NCI-H128 (cell line): ENCODE measurements around the gene NUDCD3.

ENCODE experiments used
- DNase-seq: peaks from one replicate; lab custom pipeline; 2025; ENCODE audit not compliant: unreplicated experiment; lab: John Stamatoyannopoulos, UW

Gene NUDCD3

DNA sequence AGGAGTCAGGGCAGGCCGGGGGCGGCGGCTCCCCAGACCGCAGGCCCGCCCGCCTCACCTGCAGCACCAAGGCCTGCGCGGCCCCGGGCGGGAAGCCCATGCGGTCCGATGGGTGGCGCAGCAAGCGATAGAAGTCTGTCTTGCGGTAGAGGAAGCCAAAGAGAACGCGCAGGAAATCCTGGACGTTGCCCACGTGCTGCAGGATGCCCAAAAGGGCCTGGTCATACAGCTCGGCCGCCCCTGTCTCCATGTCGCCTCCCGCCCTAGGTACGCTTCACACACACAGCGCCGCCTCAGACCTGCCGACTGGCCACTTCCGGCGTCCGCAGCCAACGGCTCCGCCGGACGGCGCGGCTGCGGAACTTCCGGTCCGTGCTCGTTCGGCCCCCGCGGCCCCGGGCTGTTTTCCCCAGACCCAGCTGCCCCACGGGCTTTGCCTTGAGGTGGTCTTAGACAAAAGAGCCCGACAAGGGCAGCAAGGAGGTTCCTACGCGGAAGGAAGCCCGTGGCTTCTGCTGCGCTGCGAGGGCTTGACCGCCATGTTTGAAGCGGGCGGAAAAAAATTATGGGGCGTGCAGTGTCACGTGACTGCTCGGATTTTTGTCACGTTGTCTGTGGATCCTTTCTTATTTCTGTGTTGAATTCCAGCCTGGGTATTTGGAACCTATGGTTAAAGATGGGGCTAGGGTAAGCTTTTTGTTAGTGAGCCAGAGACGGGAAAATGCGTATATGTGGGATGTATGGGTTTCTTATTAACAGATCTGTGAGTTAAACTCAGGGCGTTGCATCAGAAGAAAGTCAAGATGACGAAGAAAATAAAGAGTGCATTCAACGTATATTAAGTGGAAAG is at the start of gene NUDCD3:
NUDCD3 (minus strand) TSS at position 308 of the 850 bp plus-strand sequence; CDS start at position 250, 58 bp downstream.
- DNase-seq: peak; percentile 46

DNA sequence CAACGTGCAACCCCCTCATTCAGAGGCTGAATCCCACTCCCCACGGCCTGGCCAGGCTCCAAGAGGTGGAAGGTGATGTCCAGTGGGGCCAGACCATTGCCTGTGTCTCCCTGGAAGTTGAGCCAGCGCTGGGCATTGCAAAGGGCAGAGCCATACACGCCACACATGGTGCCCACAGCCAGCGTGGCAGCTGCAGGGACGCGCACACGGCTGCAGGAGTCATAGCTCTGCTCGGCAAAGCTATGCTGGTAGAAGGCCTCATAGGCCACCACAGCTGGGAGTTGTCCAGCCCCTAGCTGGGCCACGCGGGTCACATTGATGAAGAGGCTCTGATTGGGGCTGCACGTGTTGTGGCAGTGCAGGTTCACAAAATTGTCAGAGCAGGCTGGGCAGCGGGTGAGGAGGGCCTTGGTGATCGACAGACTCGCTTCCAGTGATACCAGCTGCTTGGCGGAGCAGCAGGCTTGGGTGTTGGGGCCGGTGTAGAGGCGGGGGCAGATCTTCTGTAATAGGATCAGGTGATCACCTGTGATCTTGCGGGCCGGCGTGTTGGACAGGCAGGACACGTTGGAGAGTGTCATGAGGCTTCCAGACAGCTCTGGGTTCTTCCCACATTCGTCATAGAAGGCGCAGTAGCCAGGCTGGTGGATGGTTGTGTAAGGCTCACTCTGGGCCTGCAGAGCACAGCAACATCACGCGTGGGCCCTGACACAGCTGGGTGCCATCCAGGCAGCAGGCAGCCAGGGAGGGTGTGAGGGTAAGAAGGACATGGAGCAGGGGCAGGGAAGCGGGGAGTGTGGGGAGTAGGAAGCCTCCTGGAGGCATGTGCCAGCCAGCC is 49.4 kb upstream of the NUDCD3 start:
- DNase-seq: no peak

DNA sequence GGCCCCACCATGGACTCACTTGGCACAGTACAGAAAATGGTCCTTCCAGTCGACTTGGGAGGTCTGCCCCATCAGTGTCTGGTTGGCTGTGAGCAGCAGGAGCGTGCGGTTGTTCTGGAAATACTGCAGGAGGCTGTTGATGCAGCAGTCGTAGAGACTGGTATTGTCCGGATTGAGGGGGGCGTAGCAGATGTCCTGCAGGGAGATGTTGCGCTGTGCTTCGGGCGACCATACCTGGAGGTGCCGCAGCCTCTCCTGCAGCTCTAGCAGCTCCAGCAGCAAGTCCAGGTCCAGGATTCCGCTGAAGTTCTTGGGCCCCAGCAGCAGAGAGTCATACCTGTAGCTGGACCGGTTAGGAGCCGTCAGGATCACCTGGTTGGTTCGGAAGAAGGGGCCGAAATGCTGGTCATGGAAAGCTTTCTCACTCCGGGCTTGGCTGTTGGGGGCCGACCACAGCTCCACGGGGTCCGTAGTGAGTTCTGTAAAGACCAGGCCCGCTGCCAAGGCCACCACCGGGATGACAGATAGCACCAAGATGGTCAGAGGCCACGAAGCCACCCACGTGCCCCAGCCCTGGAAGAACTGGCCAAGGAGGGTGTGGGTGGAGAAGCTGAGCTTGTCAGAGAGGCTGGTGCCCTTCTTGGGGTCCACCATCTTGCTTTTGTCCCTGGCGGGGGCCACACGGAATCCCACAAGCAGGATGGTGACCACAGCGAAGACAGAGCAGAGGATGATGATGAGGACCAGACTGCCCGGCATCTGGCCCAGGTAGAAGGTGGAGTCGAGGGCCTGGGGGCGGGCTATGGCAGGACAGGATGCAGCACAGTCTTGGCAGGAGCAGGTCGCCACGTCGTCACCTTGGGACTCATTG is 48.6 kb upstream of the NUDCD3 start:
- no peak for DNase-seq

DNA sequence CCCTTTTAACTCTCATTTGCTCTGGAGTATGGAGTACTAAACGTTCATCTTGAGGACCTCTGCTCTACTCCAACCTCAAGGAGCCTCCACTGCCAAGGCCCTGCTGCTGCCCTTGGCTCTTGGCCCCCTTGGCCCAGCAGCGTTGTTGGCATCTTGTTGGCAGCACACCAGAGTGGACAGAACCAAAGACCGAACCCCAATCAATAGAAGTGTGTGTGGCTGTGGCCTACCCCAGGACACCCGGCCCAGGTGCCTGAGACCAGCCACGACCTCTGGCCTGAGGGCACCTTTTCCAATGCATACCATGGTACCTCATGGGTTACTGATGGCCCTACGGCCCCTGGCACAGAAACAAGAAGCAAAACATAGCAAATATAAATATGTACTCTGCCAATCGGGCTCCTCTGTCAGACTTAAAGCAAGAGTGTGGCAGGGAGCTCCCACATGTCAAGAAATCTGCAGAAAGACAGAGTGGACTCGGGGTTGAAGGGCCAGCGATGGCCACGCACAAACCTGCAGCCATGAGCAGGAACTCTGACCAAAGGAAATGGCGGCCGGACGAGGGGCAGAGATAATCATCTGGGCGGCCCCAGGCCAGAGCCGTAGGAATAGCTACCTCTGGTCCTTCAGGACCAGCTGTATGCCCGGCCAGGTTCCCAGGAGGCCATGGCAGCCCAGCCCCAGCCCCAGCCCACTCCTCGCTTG is 47.8 kb upstream of the NUDCD3 start:
- DNase-seq: no peak

DNA sequence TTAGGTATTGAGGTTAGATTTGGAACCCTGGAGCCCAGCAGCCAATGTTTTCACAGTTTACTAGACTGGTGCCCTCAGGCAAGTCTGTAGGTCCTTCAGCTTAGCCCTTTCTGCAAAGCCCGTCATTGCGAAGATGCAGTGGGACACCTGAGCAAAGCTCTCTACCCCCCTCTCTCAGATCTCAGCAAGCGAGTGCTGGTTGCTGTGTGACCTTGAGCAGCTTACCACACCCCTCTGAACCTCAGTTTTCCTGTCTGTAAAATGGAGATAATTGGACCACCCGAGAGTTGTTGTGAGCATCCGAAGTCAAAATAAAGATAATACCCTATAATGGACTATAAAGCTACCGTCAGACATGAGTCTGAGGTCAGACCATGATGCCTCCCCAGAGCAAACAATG is 47.0 kb upstream of the NUDCD3 start:
- no peak for DNase-seq

DNA sequence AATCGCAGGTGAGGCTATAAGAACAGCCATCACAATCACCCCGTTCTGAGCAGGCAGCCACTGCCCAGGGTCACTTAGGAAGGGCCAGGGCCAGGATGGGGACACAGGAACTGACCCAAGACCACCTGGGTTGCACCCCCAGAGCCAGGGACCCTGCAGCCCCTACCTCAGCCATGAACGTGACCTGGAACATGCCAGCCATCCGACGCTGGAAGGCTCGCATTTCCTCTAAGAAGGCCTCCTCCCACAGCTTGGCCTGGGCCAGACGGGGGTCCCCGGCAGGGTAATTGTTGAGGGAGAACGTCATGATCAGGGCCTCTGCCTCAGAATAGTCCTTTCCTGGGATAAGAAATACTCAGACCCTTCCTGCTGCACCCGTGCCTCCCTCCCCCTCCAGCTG is 45.6 kb upstream of the NUDCD3 start:
- DNase-seq: no peak

DNA sequence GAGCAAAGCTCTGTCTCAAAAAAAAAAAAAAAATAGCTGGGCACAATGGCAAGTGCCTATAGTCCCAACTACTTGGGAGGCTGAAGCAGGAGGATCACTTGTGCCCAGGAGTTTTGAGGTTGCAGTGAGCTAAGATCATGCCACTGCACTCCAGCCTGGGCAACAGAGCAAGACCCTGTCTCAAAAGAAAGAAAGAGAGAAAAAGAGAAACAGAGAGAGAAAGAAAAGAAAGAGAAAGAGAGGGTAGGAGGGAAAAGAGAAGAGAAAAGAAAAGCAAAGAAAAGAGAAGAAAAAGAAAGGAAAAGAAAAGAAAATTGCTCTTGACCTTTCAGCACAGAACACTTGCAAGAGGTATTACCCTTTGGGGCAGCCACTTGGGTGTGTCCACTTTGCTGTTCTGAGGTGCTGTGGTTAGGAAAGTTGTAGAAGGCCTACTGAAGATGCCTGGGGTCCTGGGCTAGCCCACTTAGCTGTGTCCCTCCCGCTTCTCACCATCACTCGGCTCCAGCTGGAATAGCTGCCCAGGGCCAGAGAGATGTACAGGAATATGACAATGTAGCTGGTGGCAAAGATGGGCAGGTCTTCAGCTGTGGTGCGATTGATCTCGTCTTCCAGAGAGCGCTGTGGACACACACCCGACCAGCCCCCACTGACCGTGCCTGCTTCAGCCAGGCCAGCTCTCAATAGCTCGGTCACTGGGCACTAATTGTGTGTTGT is 45.0 kb upstream of the NUDCD3 start:
- no peak for DNase-seq

DNA sequence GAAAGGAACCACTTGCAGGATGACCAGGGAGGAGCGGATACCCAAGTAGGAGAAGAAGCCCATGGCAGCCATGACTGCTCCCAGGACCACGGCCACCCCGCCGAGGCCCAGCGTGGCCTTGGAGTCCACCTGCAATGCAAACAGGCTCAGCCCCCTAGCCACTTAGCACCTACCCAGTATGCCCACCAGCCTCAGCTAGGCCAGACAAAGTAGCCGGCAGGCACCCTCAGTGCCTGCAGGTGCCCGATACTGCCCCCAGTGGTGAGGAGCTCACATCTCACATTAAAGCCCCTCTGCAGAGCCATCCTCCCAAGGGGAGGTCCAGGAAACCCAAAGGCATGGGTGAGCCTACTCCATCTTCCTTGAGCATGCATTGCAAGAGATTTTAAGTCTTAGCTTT is 44.0 kb upstream of the NUDCD3 start:
- DNase-seq: no peak

DNA sequence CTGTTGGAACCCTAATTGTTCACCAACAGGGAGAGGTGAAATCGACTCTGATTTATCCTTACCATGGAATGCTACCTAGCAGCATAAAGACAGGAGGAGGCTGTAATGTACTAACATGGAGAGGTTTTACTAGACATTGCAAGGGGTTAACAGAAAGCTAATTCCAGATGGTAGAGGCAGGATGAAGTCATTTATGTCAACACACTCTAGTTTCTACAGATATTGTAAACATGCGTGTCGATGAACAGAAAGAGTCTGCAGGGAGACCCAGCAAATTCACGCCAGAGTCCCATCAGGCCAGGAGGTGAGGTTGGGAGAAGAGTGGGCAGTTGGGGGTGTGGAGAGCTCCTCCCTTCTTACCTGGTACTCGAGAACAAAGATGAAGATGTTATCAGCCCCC is 43.6 kb upstream of the NUDCD3 start:
- DNase-seq: no peak

DNA sequence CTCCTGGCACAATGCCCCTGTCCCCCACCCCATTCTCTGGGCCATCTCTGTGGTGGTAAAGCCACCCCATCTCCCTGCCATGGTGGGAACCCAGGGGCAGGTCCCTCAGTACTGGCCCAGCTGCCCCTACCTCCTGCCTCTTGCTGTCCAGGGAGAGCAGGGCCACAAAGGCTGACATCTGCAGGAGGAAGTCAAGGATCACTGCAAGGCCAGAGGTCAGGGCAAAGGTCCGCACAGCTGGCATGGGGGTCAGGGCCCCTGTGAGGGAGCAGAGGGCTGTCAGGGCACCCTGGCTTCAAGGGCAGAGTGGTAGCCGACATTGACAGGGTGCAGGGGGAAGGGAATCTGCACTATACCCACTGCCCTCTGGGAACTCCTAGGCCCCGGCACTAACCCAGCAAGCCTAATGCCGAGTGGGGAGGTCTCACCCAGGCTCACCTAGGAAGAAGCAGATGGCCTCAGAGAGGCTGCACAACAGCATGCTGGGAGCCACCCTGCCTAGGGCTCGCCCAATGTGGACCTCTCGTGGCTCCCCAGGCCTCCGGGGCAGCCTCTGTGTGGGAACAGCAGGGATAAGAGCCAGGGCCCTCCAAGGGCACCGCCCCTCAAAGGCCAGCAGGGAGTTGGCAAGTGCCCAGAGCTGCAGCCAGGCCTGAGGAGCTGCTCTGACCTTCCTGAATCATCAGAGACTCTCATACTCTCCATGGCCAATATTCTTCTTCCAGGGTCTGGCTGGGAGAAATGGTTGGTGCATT is 43.0 kb upstream of the NUDCD3 start:
- no peak for DNase-seq

DNA sequence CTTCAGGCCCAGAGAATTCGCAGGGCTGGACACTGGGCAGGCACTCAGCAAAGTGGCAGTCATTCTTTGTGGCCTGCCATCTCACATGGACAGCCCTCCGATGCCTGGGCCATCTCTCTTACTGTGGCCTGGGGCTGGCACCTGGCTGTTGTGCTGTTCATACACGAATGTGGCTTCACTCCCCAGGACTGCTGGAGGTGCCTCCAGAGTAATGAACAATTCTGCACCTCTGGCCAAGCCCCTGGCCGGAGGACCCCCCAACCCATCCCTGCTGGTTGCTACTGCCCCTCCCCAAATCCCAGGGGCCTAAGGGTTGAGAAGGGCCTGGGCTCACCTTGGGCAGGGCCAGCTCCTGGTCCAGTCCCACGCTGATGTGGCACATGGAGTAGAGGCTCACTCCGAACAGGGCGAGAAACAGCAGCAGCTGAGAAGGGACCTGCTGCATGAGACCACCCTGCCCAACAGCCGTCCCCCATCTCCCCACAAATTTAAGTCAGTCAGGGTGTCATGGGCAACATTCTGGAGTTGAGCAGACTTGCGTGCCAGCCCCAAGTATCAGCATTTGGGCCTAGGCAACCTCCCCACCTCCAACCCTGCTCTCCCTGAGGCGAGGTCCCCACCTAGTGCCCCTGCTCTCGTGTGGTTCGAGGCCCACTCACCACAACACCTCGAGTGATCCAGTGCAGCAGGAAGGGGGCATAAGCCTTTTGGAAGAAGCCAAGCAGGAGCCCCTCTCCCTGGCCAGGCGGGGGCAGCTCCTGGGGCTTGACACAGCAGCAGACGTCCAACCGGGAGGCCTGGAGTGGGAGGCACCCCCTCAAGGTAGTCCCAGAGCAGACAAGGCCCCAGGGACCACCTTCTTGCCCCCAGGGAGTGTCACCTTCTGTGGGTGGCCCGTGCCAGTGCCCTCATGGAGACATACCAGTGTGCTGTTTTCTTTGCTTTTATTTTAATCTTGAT is 41.2 kb upstream of the NUDCD3 start:
- no peak for DNase-seq

DNA sequence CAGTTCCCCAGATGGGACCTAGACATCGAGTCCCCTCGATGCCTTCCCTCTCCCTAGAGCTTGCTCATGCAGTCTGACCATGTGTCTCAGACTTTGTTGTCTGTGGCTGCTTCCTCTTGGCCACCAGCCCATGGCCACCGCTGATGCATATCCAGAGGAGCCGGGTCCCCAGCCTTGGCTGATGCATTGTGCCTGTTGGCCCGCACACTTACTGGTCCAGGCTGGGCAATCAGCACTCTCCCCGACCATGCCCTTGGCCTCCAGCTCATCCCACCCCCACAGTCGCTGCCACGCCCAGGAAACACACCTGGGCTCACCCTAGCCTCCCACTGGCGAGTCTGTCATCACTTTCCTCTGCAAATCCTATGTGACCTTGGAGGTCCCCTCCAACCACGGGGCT is 40.5 kb upstream of the NUDCD3 start:
- DNase-seq: no peak

DNA sequence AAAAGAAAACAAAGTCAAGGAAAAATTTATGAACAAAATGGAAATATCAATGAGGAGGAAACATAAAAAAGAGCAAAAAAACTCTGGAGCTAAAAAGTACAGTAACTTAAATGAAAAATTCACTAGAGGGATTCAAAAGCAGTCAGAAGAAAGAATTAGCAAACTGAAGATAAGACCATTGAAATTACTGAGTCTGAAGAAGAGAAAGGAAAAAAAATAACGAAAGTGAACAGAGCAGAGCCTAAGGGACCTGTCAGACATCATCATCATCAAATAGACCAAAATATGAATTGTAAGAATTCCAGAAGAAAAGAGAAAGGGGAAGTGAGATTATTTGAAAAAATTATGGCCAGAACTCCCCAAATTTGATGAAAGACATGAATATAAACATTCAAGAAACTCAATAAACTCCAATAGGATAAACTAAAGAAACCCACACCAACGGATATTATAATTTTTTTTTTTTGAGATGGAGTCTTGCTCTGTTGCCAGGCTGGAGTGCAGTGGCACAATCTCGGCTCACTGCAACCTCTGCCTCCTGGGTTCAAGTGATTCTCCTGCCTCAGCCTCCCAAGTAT is 34.4 kb upstream of the NUDCD3 start:
- no peak for DNase-seq

DNA sequence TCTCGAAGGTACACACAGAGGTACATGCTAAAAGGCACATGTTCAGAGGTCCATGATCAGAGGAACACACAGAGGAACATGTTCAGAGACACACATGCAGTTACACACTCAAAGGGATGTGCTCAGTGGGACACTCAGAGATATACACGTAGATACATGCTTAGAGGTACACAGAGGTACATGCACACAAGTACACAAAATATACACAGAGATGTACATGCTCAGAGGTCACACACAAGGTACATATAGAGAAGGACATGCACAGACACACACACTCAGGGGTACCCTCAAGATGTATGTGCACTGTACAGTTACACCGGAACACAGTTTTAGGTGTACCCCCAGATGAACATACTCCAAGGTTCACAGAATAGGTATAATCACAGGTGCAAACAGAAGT is 31.9 kb upstream of the NUDCD3 start:
- no peak for DNase-seq

DNA sequence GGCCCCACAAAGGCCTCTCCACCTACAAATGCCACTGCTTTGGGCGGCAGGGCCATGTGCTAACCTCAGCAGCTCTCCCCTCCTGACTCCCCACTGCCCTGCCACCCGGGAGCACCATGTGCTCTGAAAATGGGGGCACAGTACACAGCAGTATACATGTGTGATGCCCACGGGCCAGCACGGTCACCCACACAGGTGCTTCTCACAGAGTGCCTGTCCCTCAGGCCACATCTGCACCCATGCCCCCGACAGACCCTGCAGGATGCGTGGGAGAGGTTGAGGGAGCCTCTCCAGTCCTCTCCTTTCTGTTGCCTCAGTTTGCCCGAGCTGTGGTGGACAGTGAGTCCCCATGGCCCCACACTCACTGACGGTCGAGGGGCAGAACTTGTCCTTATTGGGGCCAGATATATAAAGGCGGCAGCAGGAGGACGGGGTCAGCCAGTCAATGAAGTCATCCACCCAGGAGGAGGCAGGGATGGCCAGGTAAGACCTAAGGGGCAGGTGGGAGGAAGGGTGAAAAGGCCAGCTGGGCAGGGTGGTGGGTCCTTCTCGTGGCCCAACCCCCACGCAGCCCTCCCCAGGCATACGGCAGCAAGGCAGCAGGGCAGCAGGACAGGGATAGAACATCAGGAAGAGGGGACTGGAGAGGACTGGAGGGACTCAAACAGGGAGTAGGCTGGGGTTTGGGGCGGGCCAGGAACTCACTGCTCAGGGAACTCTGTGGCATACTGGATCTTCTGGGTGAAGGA is 31.1 kb upstream of the NUDCD3 start:
- DNase-seq: no peak

DNA sequence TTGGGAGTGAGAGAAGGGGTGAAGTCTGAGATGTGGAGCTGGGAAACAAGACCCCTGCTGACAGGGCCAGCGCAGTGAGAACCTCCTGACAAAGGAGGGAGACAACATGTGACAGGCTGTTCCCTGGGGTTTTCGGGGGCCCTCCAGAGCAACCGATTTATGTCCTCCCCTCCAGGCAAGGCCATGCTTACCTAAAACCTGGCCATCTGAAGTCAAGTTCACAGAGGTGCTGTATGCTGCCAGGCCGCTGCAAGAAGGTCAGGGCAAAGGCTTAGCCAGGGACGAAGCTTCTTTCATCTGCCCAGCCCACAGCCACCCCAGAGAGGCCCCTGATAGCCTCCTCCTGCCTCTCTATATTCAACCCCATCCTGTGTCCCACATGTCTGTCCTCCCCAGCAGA is 30.1 kb upstream of the NUDCD3 start:
- DNase-seq: no peak

DNA sequence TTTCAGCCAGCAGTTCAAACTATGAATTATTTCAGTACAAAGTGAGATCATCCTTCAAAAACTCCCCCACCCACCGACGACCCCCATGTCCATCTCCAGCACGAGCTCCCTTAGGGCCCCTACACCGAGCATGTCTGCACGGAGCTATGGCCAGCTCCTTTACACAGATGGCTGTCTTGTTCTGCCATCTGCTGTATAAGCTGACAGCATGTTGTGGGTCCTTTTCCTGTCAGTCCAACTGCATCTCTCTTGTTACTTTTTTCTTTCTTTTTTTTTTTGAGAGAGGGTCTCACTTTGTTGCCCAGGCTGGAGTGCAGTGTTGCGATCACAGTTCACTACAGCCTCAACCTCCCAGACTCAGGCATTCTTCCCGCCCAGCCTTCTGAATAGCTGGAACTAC is 29.1 kb upstream of the NUDCD3 start:
- DNase-seq: no peak
